Calu3 (cell line): ENCODE measurements around the gene NANOS2. TPM values are rescaled to one million over a fixed set of nuclear protein-coding genes. Genes with fewer than 3 reads are reported as not detected.
A peak's percentile ranks its signal among the peaks of the same experiment; 100 is the strongest.

ENCODE experiments used
- BruUV-seq: library from RNA; stranded (reverse); fragments of 400-500 nt; replicated peaks from 2 replicates; lab custom pipeline; 2021; lab: Mats Ljungman, UMichigan
- CTCF ChIA-PET: fragments of 300-600 bp; sonication (Branson Sonifier 250); formaldehyde crosslinking; loops from one replicate; lab custom pipeline; 2022; ENCODE audit warnings: antibody characterized with exemption; lab: Charles Lee
- DNase-seq: peaks from one replicate; pipeline ENCODE4 v3.0.0; 2022
- H3K27ac Mint-ChIP-seq: one replicate; pipeline ENCODE4 v1.8.0; 2022; ENCODE audit warnings: mixed read lengths; ENCODE audit not compliant: unreplicated experiment
- H3K27me3 Mint-ChIP-seq: one replicate; pipeline ENCODE4 v1.8.0; 2022; ENCODE audit warnings: mixed read lengths; ENCODE audit not compliant: unreplicated experiment
- H3K36me3 Mint-ChIP-seq: one replicate; pipeline ENCODE4 v1.8.0; 2022; ENCODE audit warnings: mild to moderate bottlenecking, moderate library complexity, mixed read lengths; ENCODE audit not compliant: insufficient read depth, unreplicated experiment
- H3K4me1 Mint-ChIP-seq: one replicate; pipeline ENCODE4 v1.8.0; 2022; ENCODE audit warnings: mild to moderate bottlenecking, low read depth, mixed read lengths; ENCODE audit not compliant: unreplicated experiment
- H3K4me3 Mint-ChIP-seq: one replicate; pipeline ENCODE4 v1.8.0; 2022; ENCODE audit warnings: mild to moderate bottlenecking, low read depth, moderate library complexity, mixed read lengths; ENCODE audit not compliant: unreplicated experiment
- H3K9me3 Mint-ChIP-seq: one replicate; pipeline ENCODE4 v1.8.0; 2022; ENCODE audit warnings: low read depth, mixed read lengths; ENCODE audit not compliant: unreplicated experiment
- CTCF ChIP-seq: fragments of 200-600 bp; IDR thresholded peaks from one replicate; pipeline ENCODE4 v1.8.0; 2022; ENCODE audit warnings: antibody characterized with exemption; ENCODE audit not compliant: unreplicated experiment
- intact Hi-C: fragments of 100-400 bp; cut with micrococcal nuclease; formaldehyde crosslinking; loops from one replicate; pipeline ENCODE4 v1.10.0; 2022; ENCODE audit not compliant: unreplicated experiment
- total RNA-seq: library from RNA; stranded (reverse); gene quantifications from 2 replicates; pipeline ENCODE4 v1.2.3, GENCODE V29; 2022

NANOS2 gene
- total RNA-seq, 1 experiment from 2014 or later: not detected

- H3K4me3 Mint-ChIP-seq: peak overlapping the region; percentile 98
- BruUV-seq: no TSS peak
- peaks cover 59% of the 10 kb centered on the region for H3K36me3 Mint-ChIP-seq
- no peaks in the 10 kb centered on the region for H3K9me3 Mint-ChIP-seq
- peak overlapping the region; percentile 25 for H3K27ac Mint-ChIP-seq
- no peak for TF ChIP-seq CTCF
- H3K27me3 Mint-ChIP-seq: no peaks in the 10 kb centered on the region
- DNase-seq: no peak
- intact Hi-C loops: loop anchor here (1.0 kb wide), 1 partner anchor 18 kb away; no protein-coding TSS in a partner anchor
- H3K4me1 Mint-ChIP-seq: peaks cover 48% of the 10 kb centered on the region
- CTCF ChIA-PET: interaction anchor here (0.7 to 3.6 kb wide), 8 partner anchors 17 to 213 kb away, joined by 3 to 56 read pairs (median 4); partner anchors contain the start of genes IRF2BP1, MYPOP and SIX5
Measured at GRCh38 chr19:45864629-45865082, 49.9 kb downstream of the NANOS2 start.

- TF ChIP-seq CTCF: peak; percentile 94
- peak within 1 kb of the TSS; percentile 96 for H3K27ac Mint-ChIP-seq
- H3K36me3 Mint-ChIP-seq: peaks cover 65% of the 10 kb centered on the region
- H3K4me1 Mint-ChIP-seq: peaks cover 48% of the 10 kb centered on the region
- intact Hi-C loops: loop anchor here (1.0 kb wide), 1 partner anchor 18 kb away; no protein-coding TSS in a partner anchor
- peak; percentile 92 for DNase-seq
- H3K4me3 Mint-ChIP-seq: peak within 1 kb of the TSS; percentile 98
- H3K9me3 Mint-ChIP-seq: no peaks in the 10 kb centered on the region
- BruUV-seq: no TSS peak
- no peaks in the 10 kb centered on the region for H3K27me3 Mint-ChIP-seq
- CTCF ChIA-PET: interaction anchor here (0.6 to 3.6 kb wide), 21 partner anchors 12 to 1484 kb away, joined by 3 to 56 read pairs (median 4); partner anchors contain the start of genes CCDC61, IRF2BP1, MYPOP and SIX5
Measured at GRCh38 chr19:45863840-45864628, 50.5 kb downstream of the NANOS2 start, which contains the start of gene FOXA3. FOXA3 (plus strand) TSS chr19:45864326; CDS start chr19:45864457, 131 bp downstream.

GRCh38 chr19:45863335-45863839 lies 51.2 kb downstream of the NANOS2 start:
- no peaks in the 10 kb centered on the region for H3K9me3 Mint-ChIP-seq
- intact Hi-C loops: no loop called here
- BruUV-seq: no TSS peak

More at GRCh38 chr19:45863335-45863839, 51.2 kb downstream of the NANOS2 start:
- Mint-ChIP-seq H3K27me3 (no peaks in the 10 kb centered on the region), H3K4me3 (peak overlapping the region; percentile 98), H3K36me3 (peaks cover 69% of the 10 kb centered on the region), H3K27ac (peak overlapping the region; percentile 96), H3K4me1 (peaks cover 48% of the 10 kb centered on the region)
- no peak for TF ChIP-seq CTCF
- no peak for DNase-seq
- CTCF ChIA-PET: interaction anchor here (0.6 to 3.6 kb wide), 16 partner anchors 12 to 1483 kb away, joined by 3 to 56 read pairs (median 4); partner anchors contain the start of genes CCDC61, IRF2BP1 and SIX5

Other genes starting within 250 kb of the NANOS2 start
- 6.9 TPM in 2 replicates for gene GIPR, start 246.6 kb downstream of the NANOS2 start, total RNA-seq
- 603 and 663 TPM in 2 replicates for gene SNRPD2, start 222.8 kb downstream of the NANOS2 start, total RNA-seq
- gene QPCTL, start 222.1 kb downstream of the NANOS2 start, total RNA-seq: 20.4 and 20.7 TPM in 2 replicates
- 43.8 and 53.6 TPM in 2 replicates for gene FBXO46, start 183.9 kb downstream of the NANOS2 start, total RNA-seq
- not detected in 2 replicates for gene MEIOSIN, start 181.3 kb downstream of the NANOS2 start, total RNA-seq
- gene SIX5, start 145.5 kb downstream of the NANOS2 start, total RNA-seq: 12.9 and 15.0 TPM in 2 replicates
- gene DMPK, start 132.3 kb downstream of the NANOS2 start, total RNA-seq: 70.8 and 76.0 TPM in 2 replicates
- gene DMWD, start 121.9 kb downstream of the NANOS2 start, total RNA-seq: 74.9 and 76.9 TPM in 2 replicates
- gene RSPH6A, start 99.5 kb downstream of the NANOS2 start, total RNA-seq: 0.44 and 0.52 TPM in 2 replicates
- gene SYMPK, start 51.6 kb downstream of the NANOS2 start, total RNA-seq: 130 and 135 TPM in 2 replicates
- gene FOXA3, start 50.5 kb downstream of the NANOS2 start, total RNA-seq: 12.1 and 19.9 TPM in 2 replicates
- 36.9 and 37.4 TPM in 2 replicates for gene IRF2BP1, start 28.6 kb downstream of the NANOS2 start, total RNA-seq
- 11.9 and 13.1 TPM in 2 replicates for gene MYPOP, start 12.2 kb downstream of the NANOS2 start, total RNA-seq
- not detected in 2 replicates for gene NOVA2, start 59.1 kb upstream of the NANOS2 start, total RNA-seq
- gene CCDC61, start 80.7 kb upstream of the NANOS2 start, total RNA-seq: 31.0 and 32.7 TPM in 2 replicates
- not detected in 2 replicates for gene PGLYRP1, start 108.3 kb upstream of the NANOS2 start, total RNA-seq
- not detected in 2 replicates for gene IGFL4, start 126.2 kb upstream of the NANOS2 start, total RNA-seq
- gene IGFL3, start 209.9 kb upstream of the NANOS2 start, total RNA-seq: not detected in 2 replicates
- not detected in 2 replicates for gene IGFL2, start 233.5 kb upstream of the NANOS2 start, total RNA-seq